ENCODE results near the gene GLT8D1.

DNA sequence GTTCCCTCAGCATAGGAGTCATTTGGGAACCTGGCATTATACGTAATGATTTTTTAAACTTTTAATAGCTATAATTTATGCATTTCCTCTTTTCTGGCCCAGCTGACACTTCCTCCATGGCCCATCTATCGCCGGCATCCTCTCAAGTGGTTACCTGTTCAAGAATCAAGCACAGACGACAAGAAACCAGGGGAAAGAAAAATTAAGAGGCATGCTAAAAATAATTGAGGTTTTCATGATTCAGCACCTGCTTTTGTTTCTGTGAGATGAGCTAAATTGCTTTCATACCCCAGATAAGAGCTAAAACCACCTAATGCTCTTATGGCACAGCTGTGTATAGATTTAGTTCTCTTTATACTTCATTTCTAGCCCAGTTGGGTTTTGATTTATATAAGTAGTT is 2.0 kb upstream of the GLT8D1 start:
- TF ChIP-seq, protein P1, sequence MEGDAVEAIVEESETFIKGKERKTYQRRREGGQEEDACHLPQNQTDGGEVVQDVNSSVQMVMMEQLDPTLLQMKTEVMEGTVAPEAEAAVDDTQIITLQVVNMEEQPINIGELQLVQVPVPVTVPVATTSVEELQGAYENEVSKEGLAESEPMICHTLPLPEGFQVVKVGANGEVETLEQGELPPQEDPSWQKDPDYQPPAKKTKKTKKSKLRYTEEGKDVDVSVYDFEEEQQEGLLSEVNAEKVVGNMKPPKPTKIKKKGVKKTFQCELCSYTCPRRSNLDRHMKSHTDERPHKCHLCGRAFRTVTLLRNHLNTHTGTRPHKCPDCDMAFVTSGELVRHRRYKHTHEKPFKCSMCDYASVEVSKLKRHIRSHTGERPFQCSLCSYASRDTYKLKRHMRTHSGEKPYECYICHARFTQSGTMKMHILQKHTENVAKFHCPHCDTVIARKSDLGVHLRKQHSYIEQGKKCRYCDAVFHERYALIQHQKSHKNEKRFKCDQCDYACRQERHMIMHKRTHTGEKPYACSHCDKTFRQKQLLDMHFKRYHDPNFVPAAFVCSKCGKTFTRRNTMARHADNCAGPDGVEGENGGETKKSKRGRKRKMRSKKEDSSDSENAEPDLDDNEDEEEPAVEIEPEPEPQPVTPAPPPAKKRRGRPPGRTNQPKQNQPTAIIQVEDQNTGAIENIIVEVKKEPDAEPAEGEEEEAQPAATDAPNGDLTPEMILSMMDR (conservative IDR thresholded peaks at IDR 0.05; ENCODE audit: low read length), result no peak
- TF ChIP-seq EZH2phosphoT487 (IDR thresholded peaks at IDR 0.05; ENCODE audit: borderline replicate concordance, low read depth, low read length), result no peak
